H9 (cell line): ENCODE measurements around the gene OS9. TPM values are rescaled to one million over a fixed set of nuclear protein-coding genes. Genes with fewer than 3 reads are reported as not detected.

Experiments used
- DNase-seq: peaks from one replicate; pipeline ENCODE4 v3.0.0-alpha.2; 2017
- H2AFZ ChIP-seq: one replicate; pipeline ENCODE4 v1.6.1; 2013; ENCODE audit warnings: mild to moderate bottlenecking, low read length, control low read depth, moderate library complexity
- H2AK5ac ChIP-seq: 2 replicates; pipeline ENCODE4 v1.6.1; 2013; ENCODE audit warnings: low read length, control low read depth, mixed read lengths; ENCODE audit not compliant: insufficient read length
- H2BK120ac ChIP-seq: one replicate; pipeline ENCODE4 v1.6.1; 2013; ENCODE audit warnings: low read depth, mild to moderate bottlenecking, low read length, control low read depth, inconsistent platforms; ENCODE audit not compliant: poor library complexity, severe bottlenecking
- H2BK12ac ChIP-seq: 2 replicates; pipeline ENCODE4 v1.6.1; 2013; ENCODE audit warnings: low read length, control low read depth, mixed read lengths, low read depth; ENCODE audit not compliant: insufficient read length
- H2BK15ac ChIP-seq: 2 replicates; pipeline ENCODE4 v1.6.1; 2013; ENCODE audit warnings: low read depth, low read length, control low read depth
- H2BK20ac ChIP-seq: one replicate; pipeline ENCODE4 v1.6.1; 2013; ENCODE audit warnings: low read depth, mild to moderate bottlenecking, low read length, control low read depth, inconsistent platforms; ENCODE audit not compliant: poor library complexity, severe bottlenecking
- H2BK5ac ChIP-seq: 2 replicates; pipeline ENCODE4 v1.6.1; 2013; ENCODE audit warnings: low read length, control low read depth, mixed read lengths; ENCODE audit not compliant: insufficient read length
- H3K14ac ChIP-seq: 2 replicates; pipeline ENCODE4 v1.6.1; 2013; ENCODE audit warnings: low read length, control low read depth; ENCODE audit not compliant: insufficient read depth
- H3K18ac ChIP-seq: 2 replicates; pipeline ENCODE4 v1.6.1; 2013; ENCODE audit warnings: low read depth, mild to moderate bottlenecking, mixed read lengths, low read length, control low read depth; ENCODE audit not compliant: insufficient read length
- H3K23ac ChIP-seq: 2 replicates; pipeline ENCODE4 v1.6.1; 2013; ENCODE audit warnings: low read length, control low read depth, mixed read lengths, low read depth; ENCODE audit not compliant: insufficient read length
- H3K23me2 ChIP-seq: 2 replicates; pipeline ENCODE4 v1.6.1; 2013; ENCODE audit warnings: low read depth, mild to moderate bottlenecking, mixed read lengths, low read length, control low read depth; ENCODE audit not compliant: insufficient read length, poor library complexity, severe bottlenecking
- H3K27ac ChIP-seq: 2 replicates; pipeline ENCODE4 v1.5.1; 2013; ENCODE audit warnings: low read length, control low read depth, mixed read lengths, low read depth; ENCODE audit not compliant: insufficient read length
- H3K27me3 ChIP-seq: 2 replicates; pipeline ENCODE4 v1.6.1; 2013; ENCODE audit warnings: low read length, control low read depth, inconsistent platforms; ENCODE audit not compliant: insufficient read depth
- H3K4ac ChIP-seq: 2 replicates; pipeline ENCODE4 v1.6.1; 2013; ENCODE audit warnings: low read depth, mild to moderate bottlenecking, control low read depth, inconsistent platforms, low read length, moderate library complexity
- H3K4me1 ChIP-seq: 2 replicates; pipeline ENCODE4 v1.6.1; 2013; ENCODE audit warnings: low read length, control low read depth, inconsistent platforms; ENCODE audit not compliant: insufficient read depth
- H3K4me2 ChIP-seq: 2 replicates; pipeline ENCODE4 v1.6.1; 2013; ENCODE audit warnings: low read length, control low read depth, mixed read lengths; ENCODE audit not compliant: insufficient read length, insufficient read depth
- H3K56ac ChIP-seq: 2 replicates; pipeline ENCODE4 v1.6.1; 2013; ENCODE audit warnings: low read depth, mild to moderate bottlenecking, mixed read lengths, low read length, control low read depth; ENCODE audit not compliant: insufficient read length
- H3K79me1 ChIP-seq: 2 replicates; pipeline ENCODE4 v1.6.1; 2013; ENCODE audit warnings: low read depth, mild to moderate bottlenecking, moderate library complexity, low read length, control low read depth, inconsistent platforms; ENCODE audit not compliant: insufficient read depth, poor library complexity, severe bottlenecking
- H3K79me2 ChIP-seq: 2 replicates; pipeline ENCODE4 v1.6.1; 2013; ENCODE audit warnings: low read length, control low read depth, inconsistent platforms; ENCODE audit not compliant: insufficient read depth
- H3K9ac ChIP-seq: 2 replicates; pipeline ENCODE4 v1.6.1; 2013; ENCODE audit warnings: low read length, control low read depth, mixed read lengths; ENCODE audit not compliant: insufficient read length; ENCODE audit errors: extremely low read depth
- H3K9me3 ChIP-seq: one replicate; pipeline ENCODE4 v1.6.1; 2013; ENCODE audit warnings: low read depth, low read length, inconsistent platforms; ENCODE audit not compliant: control insufficient read depth
- H3T11ph ChIP-seq: one replicate; pipeline ENCODE4 v1.6.1; 2013; ENCODE audit warnings: mild to moderate bottlenecking, low read length, control low read depth, inconsistent platforms
- H4K20me1 ChIP-seq: one replicate; pipeline ENCODE4 v1.6.1; 2013; ENCODE audit not compliant: control insufficient read depth, insufficient read length, insufficient read depth
- H4K5ac ChIP-seq: 2 replicates; pipeline ENCODE4 v1.6.1; 2013; ENCODE audit warnings: low read depth, mild to moderate bottlenecking, mixed read lengths, low read length, control low read depth; ENCODE audit not compliant: insufficient read length
- H4K8ac ChIP-seq: replicated peaks from 2 replicates; pipeline ENCODE4 v1.6.1; 2013; ENCODE audit warnings: low read length, control low read depth, mixed read lengths, low read depth; ENCODE audit not compliant: insufficient read length
- H4K91ac ChIP-seq: 2 replicates; pipeline ENCODE4 v1.6.1; 2013; ENCODE audit warnings: low read depth, mild to moderate bottlenecking, moderate library complexity, mixed read lengths, low read length, control low read depth; ENCODE audit not compliant: insufficient read length
- H3K27ac Mint-ChIP-seq, 3 experiments: 2 replicates in 2 of 3; 3 replicates in 1 of 3; pipeline ENCODE4 v1.8.0; 2020 to 2021; ENCODE audit warnings: mixed read lengths in 3 of 3, mild to moderate bottlenecking in 1 of 3, moderate library complexity in 1 of 3
- H3K27me3 Mint-ChIP-seq: 2 replicates; pipeline ENCODE4 v1.8.0; 2021; ENCODE audit warnings: low read depth, mild to moderate bottlenecking, moderate library complexity, mixed read lengths
- H3K36me3 Mint-ChIP-seq, 3 experiments: 2 replicates in 2 of 3; 3 replicates in 1 of 3; pipeline ENCODE4 v1.8.0; 2020 to 2021; ENCODE audit warnings: low read depth in 3 of 3, mixed read lengths in 3 of 3; ENCODE audit not compliant: insufficient read depth in 1 of 3
- H3K4me1 Mint-ChIP-seq, 2 experiments: 2 replicates each; pipeline ENCODE4 v1.8.0; 2020; ENCODE audit warnings: mixed read lengths in 2 of 2
- H3K4me3 Mint-ChIP-seq, 2 experiments: 2 replicates in 1 of 2; 3 replicates in 1 of 2; pipeline ENCODE4 v1.8.0; 2020 to 2021; ENCODE audit warnings: mild to moderate bottlenecking in 2 of 2, mixed read lengths in 2 of 2, moderate library complexity in 1 of 2
- H3K9me3 Mint-ChIP-seq, 2 experiments: 2 replicates in 1 of 2; 3 replicates in 1 of 2; pipeline ENCODE4 v1.8.0; 2020; ENCODE audit warnings: mild to moderate bottlenecking in 2 of 2, mixed read lengths in 2 of 2, moderate library complexity in 1 of 2
- WGBS: extraction: QIAGEN DNeasy Blood & Tissue Kit; methylation state at CpG from one replicate; pipeline ENCODE4 v1.1.7; 2013; ENCODE audit warnings: missing lambda C conversion rate, low lambda C conversion rate, mixed read lengths; ENCODE audit not compliant: insufficient read length; ENCODE audit errors: extremely low coverage; 5-methylcytosine and 5-hydroxymethylcytosine counted together
- total RNA-seq: library from RNA; stranded (reverse); gene quantifications from 2 replicates; pipeline ENCODE4 v1.2.1, GENCODE V29; 2021
- TF ChIP-seq, protein P1 (sequence below): fragments of 200-600 bp; sonication (generic); conservative IDR thresholded peaks from 3 replicates; pipeline ENCODE4 v1.8.0; 2021; ENCODE audit warnings: antibody characterized with exemption, mild to moderate bottlenecking

The OS9 gene
- total RNA-seq, 1 experiment from 2014 or later: 112 TPM

DNA sequence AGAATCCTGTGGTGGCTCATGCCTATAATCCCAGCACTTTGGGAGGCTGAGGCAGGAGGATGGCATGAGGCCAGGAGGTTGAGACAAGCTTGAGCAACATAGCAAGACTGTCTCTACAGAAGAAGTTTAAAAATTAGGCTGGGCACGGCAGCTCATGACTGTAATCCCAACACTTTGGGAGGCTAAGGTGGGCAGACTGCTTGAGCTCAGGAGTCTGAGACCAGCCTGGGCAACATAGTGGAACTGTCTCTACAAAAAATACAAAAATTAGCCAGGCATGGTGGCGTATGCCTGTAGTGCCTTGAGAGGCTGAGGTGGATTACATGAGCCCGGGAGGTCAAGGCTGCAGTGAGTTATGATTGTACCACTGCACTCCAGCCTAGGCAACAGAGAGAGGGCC is 73.9 kb downstream of the OS9 start:
- H4K8ac ChIP-seq: no peak overlapping the region
- no peaks in the 10 kb centered on the region for H3K9me3 Mint-ChIP-seq
- no peak overlapping the region for H2BK20ac ChIP-seq
- no peak overlapping the region for H3K23ac ChIP-seq
- no peak overlapping the region for H2BK15ac ChIP-seq
- H3K18ac ChIP-seq: no peak overlapping the region
- DNase-seq: no peak
- H3K4me2 ChIP-seq: no peak overlapping the region
- H3K9ac ChIP-seq: no peak overlapping the region
- H3K27me3 Mint-ChIP-seq: peaks cover 41% of the 10 kb centered on the region
- no peak overlapping the region for H3K27ac ChIP-seq
- H2BK12ac ChIP-seq: no peak overlapping the region
- H4K20me1 ChIP-seq: no peaks in the 10 kb centered on the region
- no CpG with 5 or more reads among the region's 3 CpGs for WGBS
- H3K36me3 Mint-ChIP-seq: peaks cover 20 to 39% (median 31%) of the 10 kb centered on the region in 3 experiments
- no peaks in the 10 kb centered on the region for H3K9me3 ChIP-seq
- H3K56ac ChIP-seq: no peak overlapping the region
- no peak overlapping the region for H2AK5ac ChIP-seq
- peaks cover 31% of the 10 kb centered on the region for H3K23me2 ChIP-seq
- no peak overlapping the region for H3T11ph ChIP-seq
- no peak overlapping the region for H3K4ac ChIP-seq
- no peak overlapping the region for H4K5ac ChIP-seq
- H2BK120ac ChIP-seq: no peak overlapping the region
- H3K79me2 ChIP-seq: no peaks in the 10 kb centered on the region
- no peak overlapping the region for H3K4me3 Mint-ChIP-seq
- peaks cover 3% of the 10 kb centered on the region; the same call in 1 of the 2 replicates for H3K4me1 ChIP-seq
- no peak overlapping the region for H3K27ac Mint-ChIP-seq
- no peak overlapping the region for H4K91ac ChIP-seq
- H2AFZ ChIP-seq: no peak overlapping the region
- no peaks in the 10 kb centered on the region for H3K79me1 ChIP-seq
- no peak overlapping the region for H3K14ac ChIP-seq
- TF ChIP-seq, protein P1, sequence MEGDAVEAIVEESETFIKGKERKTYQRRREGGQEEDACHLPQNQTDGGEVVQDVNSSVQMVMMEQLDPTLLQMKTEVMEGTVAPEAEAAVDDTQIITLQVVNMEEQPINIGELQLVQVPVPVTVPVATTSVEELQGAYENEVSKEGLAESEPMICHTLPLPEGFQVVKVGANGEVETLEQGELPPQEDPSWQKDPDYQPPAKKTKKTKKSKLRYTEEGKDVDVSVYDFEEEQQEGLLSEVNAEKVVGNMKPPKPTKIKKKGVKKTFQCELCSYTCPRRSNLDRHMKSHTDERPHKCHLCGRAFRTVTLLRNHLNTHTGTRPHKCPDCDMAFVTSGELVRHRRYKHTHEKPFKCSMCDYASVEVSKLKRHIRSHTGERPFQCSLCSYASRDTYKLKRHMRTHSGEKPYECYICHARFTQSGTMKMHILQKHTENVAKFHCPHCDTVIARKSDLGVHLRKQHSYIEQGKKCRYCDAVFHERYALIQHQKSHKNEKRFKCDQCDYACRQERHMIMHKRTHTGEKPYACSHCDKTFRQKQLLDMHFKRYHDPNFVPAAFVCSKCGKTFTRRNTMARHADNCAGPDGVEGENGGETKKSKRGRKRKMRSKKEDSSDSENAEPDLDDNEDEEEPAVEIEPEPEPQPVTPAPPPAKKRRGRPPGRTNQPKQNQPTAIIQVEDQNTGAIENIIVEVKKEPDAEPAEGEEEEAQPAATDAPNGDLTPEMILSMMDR: no peak
- no peak overlapping the region for H2BK5ac ChIP-seq
- H3K27me3 ChIP-seq: peaks cover 31% of the 10 kb centered on the region; the same call in 1 of the 2 replicates
- H3K4me1 Mint-ChIP-seq: peaks cover 33 to 49% of the 10 kb centered on the region in 2 experiments
